K562 (cell line): ENCODE measurements around the gene MAGOHB.

ENCODE experiments used
- SRSF7 ChIP-seq: fragments of 200-400 bp; formaldehyde crosslinking; optimal IDR thresholded peaks from 2 replicates; pipeline ENCODE3; 2017; ENCODE audit warnings: mild to moderate bottlenecking, low read depth, low read length
- SRSF9 ChIP-seq: fragments of 200-400 bp; formaldehyde crosslinking; IDR thresholded peaks from 2 replicates; pipeline ENCODE4 v1.6.1; 2017; ENCODE audit warnings: low read depth, low read length, borderline replicate concordance
- YY1 ChIP-seq, 3 experiments: IDR thresholded peaks; 2 replicates each; pipeline ENCODE4 v1.6.1; 2011; ENCODE audit warnings: low read length in 2 of 3, mild to moderate bottlenecking in 2 of 3, moderate library complexity in 2 of 3, borderline replicate concordance in 1 of 3, control low read depth in 1 of 3, low read depth in 1 of 3; ENCODE audit not compliant: insufficient read depth in 3 of 3, insufficient replicate concordance in 2 of 3, control insufficient read depth in 1 of 3, insufficient read length in 1 of 3; ENCODE audit errors: extremely low read depth in 1 of 3
- TF ChIP-seq, protein P1 (sequence below): fragments of 250-450 bp; sonication (Bioruptor Pico); IDR thresholded peaks from 2 replicates; pipeline ENCODE4 v1.8.0; 2022; ENCODE audit warnings: inconsistent platforms
- TF ChIP-seq, protein P2 (sequence below): fragments of 450-650 bp; IDR thresholded peaks from 2 replicates; pipeline ENCODE4 v1.6.1; 2016; ENCODE audit warnings: mild to moderate bottlenecking, moderate library complexity
- TF ChIP-seq, protein P3 (sequence below), 3 experiments: IDR thresholded peaks in 2 of 3; conservative IDR thresholded peaks in 1 of 3; 2 replicates each; pipeline ENCODE4 v1.5.1; 2011 to 2012; ENCODE audit warnings: low read length in 3 of 3, mild to moderate bottlenecking in 3 of 3, control low read depth in 2 of 3, improper control_type of control experiment in 1 of 3, inconsistent platforms in 1 of 3, low read depth in 1 of 3, mixed read lengths in 1 of 3, moderate library complexity in 1 of 3; ENCODE audit not compliant: insufficient read depth in 2 of 3

DNA sequence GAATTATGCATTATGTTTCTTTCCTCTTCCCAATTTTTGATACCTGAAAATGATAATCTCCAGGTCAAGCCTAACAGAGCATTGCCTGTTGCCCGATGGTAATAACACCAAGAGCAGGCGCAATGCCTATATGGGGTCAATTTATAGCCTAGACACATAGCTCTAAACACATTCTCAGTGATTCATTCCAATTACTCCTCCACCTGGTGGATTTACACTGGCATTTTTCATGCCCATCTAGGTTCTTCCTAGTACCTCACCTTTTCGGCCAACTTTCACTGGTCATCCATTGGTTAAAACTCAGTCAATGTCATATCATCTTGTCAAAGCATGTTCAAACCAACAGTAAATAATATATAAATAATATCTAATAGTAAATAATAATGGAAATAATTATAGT, 54.6 kb downstream of the MAGOHB start:
- TF ChIP-seq, protein P1, sequence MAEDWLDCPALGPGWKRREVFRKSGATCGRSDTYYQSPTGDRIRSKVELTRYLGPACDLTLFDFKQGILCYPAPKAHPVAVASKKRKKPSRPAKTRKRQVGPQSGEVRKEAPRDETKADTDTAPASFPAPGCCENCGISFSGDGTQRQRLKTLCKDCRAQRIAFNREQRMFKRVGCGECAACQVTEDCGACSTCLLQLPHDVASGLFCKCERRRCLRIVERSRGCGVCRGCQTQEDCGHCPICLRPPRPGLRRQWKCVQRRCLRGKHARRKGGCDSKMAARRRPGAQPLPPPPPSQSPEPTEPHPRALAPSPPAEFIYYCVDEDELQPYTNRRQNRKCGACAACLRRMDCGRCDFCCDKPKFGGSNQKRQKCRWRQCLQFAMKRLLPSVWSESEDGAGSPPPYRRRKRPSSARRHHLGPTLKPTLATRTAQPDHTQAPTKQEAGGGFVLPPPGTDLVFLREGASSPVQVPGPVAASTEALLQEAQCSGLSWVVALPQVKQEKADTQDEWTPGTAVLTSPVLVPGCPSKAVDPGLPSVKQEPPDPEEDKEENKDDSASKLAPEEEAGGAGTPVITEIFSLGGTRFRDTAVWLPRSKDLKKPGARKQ (CRISPR knock-in tag), result no peak
- TF ChIP-seq, protein P2, sequence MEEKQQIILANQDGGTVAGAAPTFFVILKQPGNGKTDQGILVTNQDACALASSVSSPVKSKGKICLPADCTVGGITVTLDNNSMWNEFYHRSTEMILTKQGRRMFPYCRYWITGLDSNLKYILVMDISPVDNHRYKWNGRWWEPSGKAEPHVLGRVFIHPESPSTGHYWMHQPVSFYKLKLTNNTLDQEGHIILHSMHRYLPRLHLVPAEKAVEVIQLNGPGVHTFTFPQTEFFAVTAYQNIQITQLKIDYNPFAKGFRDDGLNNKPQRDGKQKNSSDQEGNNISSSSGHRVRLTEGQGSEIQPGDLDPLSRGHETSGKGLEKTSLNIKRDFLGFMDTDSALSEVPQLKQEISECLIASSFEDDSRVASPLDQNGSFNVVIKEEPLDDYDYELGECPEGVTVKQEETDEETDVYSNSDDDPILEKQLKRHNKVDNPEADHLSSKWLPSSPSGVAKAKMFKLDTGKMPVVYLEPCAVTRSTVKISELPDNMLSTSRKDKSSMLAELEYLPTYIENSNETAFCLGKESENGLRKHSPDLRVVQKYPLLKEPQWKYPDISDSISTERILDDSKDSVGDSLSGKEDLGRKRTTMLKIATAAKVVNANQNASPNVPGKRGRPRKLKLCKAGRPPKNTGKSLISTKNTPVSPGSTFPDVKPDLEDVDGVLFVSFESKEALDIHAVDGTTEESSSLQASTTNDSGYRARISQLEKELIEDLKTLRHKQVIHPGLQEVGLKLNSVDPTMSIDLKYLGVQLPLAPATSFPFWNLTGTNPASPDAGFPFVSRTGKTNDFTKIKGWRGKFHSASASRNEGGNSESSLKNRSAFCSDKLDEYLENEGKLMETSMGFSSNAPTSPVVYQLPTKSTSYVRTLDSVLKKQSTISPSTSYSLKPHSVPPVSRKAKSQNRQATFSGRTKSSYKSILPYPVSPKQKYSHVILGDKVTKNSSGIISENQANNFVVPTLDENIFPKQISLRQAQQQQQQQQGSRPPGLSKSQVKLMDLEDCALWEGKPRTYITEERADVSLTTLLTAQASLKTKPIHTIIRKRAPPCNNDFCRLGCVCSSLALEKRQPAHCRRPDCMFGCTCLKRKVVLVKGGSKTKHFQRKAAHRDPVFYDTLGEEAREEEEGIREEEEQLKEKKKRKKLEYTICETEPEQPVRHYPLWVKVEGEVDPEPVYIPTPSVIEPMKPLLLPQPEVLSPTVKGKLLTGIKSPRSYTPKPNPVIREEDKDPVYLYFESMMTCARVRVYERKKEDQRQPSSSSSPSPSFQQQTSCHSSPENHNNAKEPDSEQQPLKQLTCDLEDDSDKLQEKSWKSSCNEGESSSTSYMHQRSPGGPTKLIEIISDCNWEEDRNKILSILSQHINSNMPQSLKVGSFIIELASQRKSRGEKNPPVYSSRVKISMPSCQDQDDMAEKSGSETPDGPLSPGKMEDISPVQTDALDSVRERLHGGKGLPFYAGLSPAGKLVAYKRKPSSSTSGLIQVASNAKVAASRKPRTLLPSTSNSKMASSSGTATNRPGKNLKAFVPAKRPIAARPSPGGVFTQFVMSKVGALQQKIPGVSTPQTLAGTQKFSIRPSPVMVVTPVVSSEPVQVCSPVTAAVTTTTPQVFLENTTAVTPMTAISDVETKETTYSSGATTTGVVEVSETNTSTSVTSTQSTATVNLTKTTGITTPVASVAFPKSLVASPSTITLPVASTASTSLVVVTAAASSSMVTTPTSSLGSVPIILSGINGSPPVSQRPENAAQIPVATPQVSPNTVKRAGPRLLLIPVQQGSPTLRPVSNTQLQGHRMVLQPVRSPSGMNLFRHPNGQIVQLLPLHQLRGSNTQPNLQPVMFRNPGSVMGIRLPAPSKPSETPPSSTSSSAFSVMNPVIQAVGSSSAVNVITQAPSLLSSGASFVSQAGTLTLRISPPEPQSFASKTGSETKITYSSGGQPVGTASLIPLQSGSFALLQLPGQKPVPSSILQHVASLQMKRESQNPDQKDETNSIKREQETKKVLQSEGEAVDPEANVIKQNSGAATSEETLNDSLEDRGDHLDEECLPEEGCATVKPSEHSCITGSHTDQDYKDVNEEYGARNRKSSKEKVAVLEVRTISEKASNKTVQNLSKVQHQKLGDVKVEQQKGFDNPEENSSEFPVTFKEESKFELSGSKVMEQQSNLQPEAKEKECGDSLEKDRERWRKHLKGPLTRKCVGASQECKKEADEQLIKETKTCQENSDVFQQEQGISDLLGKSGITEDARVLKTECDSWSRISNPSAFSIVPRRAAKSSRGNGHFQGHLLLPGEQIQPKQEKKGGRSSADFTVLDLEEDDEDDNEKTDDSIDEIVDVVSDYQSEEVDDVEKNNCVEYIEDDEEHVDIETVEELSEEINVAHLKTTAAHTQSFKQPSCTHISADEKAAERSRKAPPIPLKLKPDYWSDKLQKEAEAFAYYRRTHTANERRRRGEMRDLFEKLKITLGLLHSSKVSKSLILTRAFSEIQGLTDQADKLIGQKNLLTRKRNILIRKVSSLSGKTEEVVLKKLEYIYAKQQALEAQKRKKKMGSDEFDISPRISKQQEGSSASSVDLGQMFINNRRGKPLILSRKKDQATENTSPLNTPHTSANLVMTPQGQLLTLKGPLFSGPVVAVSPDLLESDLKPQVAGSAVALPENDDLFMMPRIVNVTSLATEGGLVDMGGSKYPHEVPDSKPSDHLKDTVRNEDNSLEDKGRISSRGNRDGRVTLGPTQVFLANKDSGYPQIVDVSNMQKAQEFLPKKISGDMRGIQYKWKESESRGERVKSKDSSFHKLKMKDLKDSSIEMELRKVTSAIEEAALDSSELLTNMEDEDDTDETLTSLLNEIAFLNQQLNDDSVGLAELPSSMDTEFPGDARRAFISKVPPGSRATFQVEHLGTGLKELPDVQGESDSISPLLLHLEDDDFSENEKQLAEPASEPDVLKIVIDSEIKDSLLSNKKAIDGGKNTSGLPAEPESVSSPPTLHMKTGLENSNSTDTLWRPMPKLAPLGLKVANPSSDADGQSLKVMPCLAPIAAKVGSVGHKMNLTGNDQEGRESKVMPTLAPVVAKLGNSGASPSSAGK, result no peak
- TF ChIP-seq, protein P3, sequence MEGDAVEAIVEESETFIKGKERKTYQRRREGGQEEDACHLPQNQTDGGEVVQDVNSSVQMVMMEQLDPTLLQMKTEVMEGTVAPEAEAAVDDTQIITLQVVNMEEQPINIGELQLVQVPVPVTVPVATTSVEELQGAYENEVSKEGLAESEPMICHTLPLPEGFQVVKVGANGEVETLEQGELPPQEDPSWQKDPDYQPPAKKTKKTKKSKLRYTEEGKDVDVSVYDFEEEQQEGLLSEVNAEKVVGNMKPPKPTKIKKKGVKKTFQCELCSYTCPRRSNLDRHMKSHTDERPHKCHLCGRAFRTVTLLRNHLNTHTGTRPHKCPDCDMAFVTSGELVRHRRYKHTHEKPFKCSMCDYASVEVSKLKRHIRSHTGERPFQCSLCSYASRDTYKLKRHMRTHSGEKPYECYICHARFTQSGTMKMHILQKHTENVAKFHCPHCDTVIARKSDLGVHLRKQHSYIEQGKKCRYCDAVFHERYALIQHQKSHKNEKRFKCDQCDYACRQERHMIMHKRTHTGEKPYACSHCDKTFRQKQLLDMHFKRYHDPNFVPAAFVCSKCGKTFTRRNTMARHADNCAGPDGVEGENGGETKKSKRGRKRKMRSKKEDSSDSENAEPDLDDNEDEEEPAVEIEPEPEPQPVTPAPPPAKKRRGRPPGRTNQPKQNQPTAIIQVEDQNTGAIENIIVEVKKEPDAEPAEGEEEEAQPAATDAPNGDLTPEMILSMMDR (IDR thresholded peaks at IDR 0.05 in 2 of 3, conservative IDR thresholded peaks at IDR 0.05 in 1 of 3; ENCODE audit: insufficient read depth in 2 of 3, low read depth in 1 of 3, low read length in 3 of 3), result no peak
- no peak for TF ChIP-seq YY1 (IDR thresholded peaks at IDR 0.05; ENCODE audit: borderline replicate concordance in 1 of 3, control insufficient read depth in 1 of 3, extremely low read depth in 1 of 3, insufficient read depth in 3 of 3, insufficient read length in 1 of 3, insufficient replicate concordance in 2 of 3, low read depth in 1 of 3, low read length in 2 of 3)
- TF ChIP-seq SRSF9, result no peak
- no peak for TF ChIP-seq SRSF7
